COLO668 (cell line): ENCODE results near the gene PRPSAP1.

Experiments
- DNase-seq: peaks from one replicate; lab custom pipeline; 2025; ENCODE audit not compliant: unreplicated experiment; lab: John Stamatoyannopoulos, UW

The PRPSAP1 gene

GRCh38 chr17:76383546-76384221 lies 30.0 kb upstream of the PRPSAP1 start:
- DNase-seq = peak; percentile 16

- DNase-seq = peak; percentile 24
Observed at GRCh38 chr17:76382803-76383545, 29.3 kb upstream of the PRPSAP1 start.

- DNase-seq = no peak
Observed at GRCh38 chr17:76382351-76382802, 28.7 kb upstream of the PRPSAP1 start.

GRCh38 chr17:76381633-76382350 lies 28.1 kb upstream of the PRPSAP1 start:
- DNase-seq = no peak

DNA sequence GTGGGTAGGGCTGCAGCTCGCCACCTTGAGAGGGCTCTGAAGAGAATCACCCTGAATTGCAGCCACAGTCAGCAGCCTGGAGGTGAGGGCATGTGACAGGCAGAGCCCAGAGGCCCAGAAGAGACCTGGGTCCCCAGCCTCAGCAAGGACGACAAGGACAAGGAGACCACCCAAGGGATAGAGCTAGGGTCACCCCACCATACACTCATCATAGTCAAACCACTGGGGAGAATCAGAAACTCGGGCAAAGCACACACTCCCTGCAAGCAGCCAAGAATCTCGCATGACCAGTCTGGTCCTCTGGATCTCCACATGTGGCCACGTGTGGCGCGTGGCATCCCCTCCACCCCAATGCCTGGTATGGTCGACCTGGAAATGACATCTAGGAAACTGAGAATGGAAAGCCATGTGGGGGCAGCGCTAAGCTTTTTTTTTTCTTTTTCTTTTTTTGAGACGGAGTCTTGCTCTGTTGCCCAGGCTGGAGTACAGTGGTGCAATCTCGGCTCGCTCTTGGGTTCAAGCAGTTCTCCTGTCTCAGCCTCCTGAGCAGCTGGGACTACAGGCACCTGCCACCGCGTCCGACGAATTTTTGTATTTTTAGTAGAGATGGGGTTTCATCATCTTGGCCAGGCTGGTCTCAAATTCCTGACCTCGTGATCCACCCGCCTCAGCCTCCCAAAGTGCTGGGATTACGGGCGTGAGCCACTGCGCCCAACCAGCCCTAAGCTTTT lies 26.1 kb upstream of the PRPSAP1 start:
- DNase-seq = no peak

- no peak for DNase-seq
Observed at GRCh38 chr17:76379275-76379641, 25.5 kb upstream of the PRPSAP1 start.

DNA sequence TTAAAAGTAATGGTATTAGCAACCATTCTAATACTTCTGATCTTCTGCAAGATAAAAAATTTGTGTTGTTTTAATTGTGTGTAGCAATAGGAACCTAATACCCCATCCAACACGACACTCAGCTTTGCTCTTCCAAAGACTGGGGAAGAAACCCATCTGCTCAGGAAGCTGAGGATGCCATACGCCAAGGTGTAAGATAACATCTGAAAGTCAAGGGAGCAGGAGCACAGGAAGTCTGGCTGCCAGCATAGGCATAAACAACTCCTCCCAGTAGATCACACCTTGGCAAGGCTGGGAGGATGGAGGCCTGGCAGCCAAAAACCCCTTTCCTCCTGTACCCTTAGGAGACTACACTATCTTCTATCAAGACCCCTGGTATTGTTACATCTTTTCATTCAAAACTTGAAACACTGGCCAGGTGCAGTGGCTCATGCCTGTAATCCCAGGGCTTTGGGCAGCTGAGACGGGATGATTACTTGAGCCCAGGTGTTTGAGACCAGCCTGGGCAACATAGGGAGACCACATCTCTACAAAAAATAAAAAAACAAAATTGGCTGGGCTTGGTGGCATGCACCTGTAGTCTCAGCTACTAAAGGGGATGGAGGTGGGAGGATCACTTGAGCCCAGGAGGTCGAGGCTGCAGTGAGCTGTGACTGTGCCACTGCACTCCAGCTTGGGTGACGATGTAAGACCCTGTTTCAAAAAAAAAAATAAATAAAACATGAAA lies 25.0 kb upstream of the PRPSAP1 start:
- DNase-seq = no peak

GRCh38 chr17:76376318-76377133 lies 22.8 kb upstream of the PRPSAP1 start:
- DNase-seq = no peak

DNA sequence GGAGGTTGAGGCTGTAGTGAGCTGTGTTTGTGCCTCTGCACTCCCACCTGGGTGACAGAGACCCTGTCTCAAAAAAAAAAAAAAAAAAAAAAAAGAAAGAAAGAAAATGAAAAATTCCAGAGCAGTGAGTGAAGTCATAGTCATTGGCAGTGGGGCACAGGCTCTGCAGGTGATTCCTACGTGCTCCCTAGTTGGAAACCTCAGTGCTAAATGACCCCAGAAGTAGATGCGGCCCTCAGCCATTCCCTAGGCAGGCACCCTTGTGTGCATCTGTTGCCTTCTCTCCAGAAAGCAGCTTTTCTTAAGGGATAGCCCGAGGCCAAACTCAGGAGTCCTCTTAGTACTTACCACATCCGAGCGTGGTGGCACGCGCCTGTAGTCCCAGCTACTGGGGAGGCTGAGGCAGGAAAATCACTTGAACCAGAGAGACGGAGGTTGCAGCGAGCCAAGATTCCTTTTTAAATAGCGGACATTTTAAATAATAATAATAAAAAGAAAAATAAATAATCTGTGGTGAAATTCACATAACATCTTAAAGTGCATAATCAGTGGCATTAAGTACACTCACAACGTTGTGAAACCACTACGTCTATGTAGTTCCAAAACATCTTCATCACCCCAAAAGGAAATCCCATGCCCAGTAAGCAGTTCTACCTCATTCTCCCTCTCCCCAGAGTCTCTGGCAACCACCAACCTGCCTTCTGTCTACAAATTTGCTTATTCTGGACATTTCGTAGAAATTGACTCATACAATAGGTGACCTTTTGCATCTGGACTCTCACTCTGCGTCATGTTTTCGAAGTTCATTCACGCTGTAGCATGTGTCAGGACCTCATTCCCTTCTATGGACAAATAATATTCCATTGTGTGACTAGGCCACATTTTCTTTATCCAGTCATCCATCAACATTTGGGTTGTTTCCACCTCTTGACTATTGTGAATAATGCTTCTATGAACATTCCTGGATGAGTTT lies 18.2 kb upstream of the PRPSAP1 start:
- no peak for DNase-seq

- no peak for DNase-seq
Observed at GRCh38 chr17:76370261-76370993, 16.7 kb upstream of the PRPSAP1 start.

DNA sequence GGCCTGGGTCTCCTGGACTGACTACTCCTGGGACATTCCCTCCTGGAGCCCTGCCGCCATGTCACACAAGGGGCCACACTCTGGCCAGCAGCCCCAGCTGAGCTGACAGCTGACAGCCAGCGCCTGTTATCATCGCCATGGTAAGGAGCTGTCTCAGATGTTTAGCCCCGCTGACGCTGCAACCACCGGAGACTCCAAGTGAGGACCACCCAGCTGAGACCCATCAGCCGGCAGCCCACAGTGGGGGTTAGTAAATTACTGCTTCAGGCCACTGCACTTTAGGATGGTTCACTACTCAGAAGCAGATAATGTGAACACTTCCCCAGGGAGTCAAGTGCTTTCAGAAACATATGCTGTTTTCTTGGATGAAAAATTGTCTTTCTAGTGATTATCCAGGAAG lies 16.1 kb upstream of the PRPSAP1 start:
- DNase-seq = no peak

- no peak for DNase-seq
Observed at GRCh38 chr17:76369379-76369778, 15.7 kb upstream of the PRPSAP1 start.

- no peak for DNase-seq
Observed at GRCh38 chr17:76368545-76368944, 14.8 kb upstream of the PRPSAP1 start.

GRCh38 chr17:76367642-76368041 lies 13.9 kb upstream of the PRPSAP1 start:
- DNase-seq = no peak

- DNase-seq = no peak
Observed at GRCh38 chr17:76366247-76366646, 12.5 kb upstream of the PRPSAP1 start.

DNA sequence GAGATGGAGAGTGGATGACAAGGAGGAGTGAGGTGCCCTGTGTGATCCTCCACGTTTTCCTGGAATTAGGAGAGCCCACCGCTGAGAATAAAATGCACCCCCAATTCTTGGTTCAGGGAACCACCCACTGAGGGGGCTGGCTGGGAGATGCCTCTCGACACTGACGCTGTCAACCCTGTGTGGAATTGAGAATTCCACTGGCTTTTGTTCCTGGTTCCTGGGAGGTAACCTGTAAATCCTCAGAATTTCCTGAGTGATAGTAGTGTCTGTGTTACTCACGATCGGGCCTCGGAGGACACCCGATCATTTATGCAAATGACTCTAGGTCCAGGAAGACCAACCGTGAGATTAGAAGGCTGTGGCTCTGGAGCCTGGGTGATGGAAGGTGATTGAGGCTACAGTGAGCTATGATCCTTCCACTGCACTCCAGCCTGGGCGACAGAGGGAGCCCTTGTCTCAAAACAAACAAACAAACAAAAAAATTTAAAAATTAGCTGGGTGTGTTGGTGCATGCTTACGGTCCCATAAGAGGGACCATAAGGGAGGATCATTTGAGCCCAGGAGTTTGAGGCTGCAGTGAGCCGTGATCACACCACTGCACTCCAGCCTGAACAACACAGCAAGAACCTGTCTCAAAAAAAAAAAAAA lies 11.7 kb upstream of the PRPSAP1 start:
- DNase-seq = no peak

GRCh38 chr17:76363107-76363842 lies 9.6 kb upstream of the PRPSAP1 start:
- DNase-seq = no peak
